ENCODE measurements around the gene POLR2M.

The POLR2M gene

GRCh38 chr15:57684491-57685151, 21.9 kb upstream of the POLR2M start (continued):
- no peak for TF ChIP-seq ZNF394 (tag by site-specific recombination; IDR thresholded peaks at IDR 0.05; ENCODE audit: borderline replicate concordance)
- no peak for TF ChIP-seq ZBTB48 (tag by site-specific recombination; IDR thresholded peaks at IDR 0.05)
- TF ChIP-seq ZBTB17 (tag by site-specific recombination; IDR thresholded peaks at IDR 0.05), result no peak
- TF ChIP-seq ZNF324 (tag by site-specific recombination; IDR thresholded peaks at IDR 0.05), result no peak
- no peak for TF ChIP-seq PRDM10 (tag by site-specific recombination; IDR thresholded peaks at IDR 0.05)
- no peak for TF ChIP-seq GLI2 (tag by site-specific recombination; IDR thresholded peaks at IDR 0.05; ENCODE audit: borderline replicate concordance, low read depth)

GRCh38 chr15:57685306-57686095, 21.0 kb upstream of the POLR2M start:
- CTCF ChIA-PET, result no interaction called here
- POLR2A ChIA-PET, result no interaction called here
- H3K27ac ChIP-seq (ENCODE audit: extremely low read depth, low read depth, low read length), result 0 out of 2 replicates have a peak overlapping the region, but pooled peaks have one; percentile 46
- H3K4me1 ChIP-seq (ENCODE audit: control insufficient read depth, insufficient read depth, low read length), result peaks cover 13% of the 10 kb centered on the region
- H3K9me3 ChIP-seq (ENCODE audit: control insufficient read depth, insufficient read depth, low read depth, low read length), result no peaks in the 10 kb centered on the region
- no peaks in the 10 kb centered on the region for H3K36me3 ChIP-seq (ENCODE audit: control insufficient read depth in 2 of 2, insufficient read depth in 1 of 2, low read length in 2 of 2)
- no peak overlapping the region for H3K4me3 ChIP-seq (ENCODE audit: low read depth, low read length)
- TF ChIP-seq ZFP41 (tag by site-specific recombination; IDR thresholded peaks at IDR 0.05; ENCODE audit: borderline replicate concordance) (no peak), SP7 (tag by site-specific recombination; IDR thresholded peaks at IDR 0.05) (peak; percentile 38; the same call in 1 of the 2 replicates), ZBTB21 (tag by site-specific recombination; IDR thresholded peaks at IDR 0.05) (0 out of 2 replicates have a peak, but pooled peaks have one; percentile 20), ZBTB6 (tag by site-specific recombination; IDR thresholded peaks at IDR 0.05) (no peak), ZBTB1 (tag by site-specific recombination; IDR thresholded peaks at IDR 0.05) (no peak), ZNF132 (tag by site-specific recombination; IDR thresholded peaks at IDR 0.05; ENCODE audit: borderline replicate concordance) (no peak), ZNF292 (tag by site-specific recombination; IDR thresholded peaks at IDR 0.05; ENCODE audit: borderline replicate concordance, low read depth) (no peak), GLIS1 (tag by site-specific recombination; IDR thresholded peaks at IDR 0.05) (peak; percentile 68), PATZ1 (tag by site-specific recombination; IDR thresholded peaks at IDR 0.05) (peak; percentile 18; the same call in 1 of the 2 replicates), GFI1B (tag by site-specific recombination; IDR thresholded peaks at IDR 0.05) (peak; percentile 19; the same call in 1 of the 2 replicates), ZFHX2 (tag by site-specific recombination; conservative IDR thresholded peaks at IDR 0.05) (peak; percentile 51), ZNF341 (tag by site-specific recombination; IDR thresholded peaks at IDR 0.05; ENCODE audit: low read depth) (no peak), ZBTB8A (tag by site-specific recombination; IDR thresholded peaks at IDR 0.05) (no peak), ZNF280C (tag by site-specific recombination; IDR thresholded peaks at IDR 0.05) (no peak), ATF2 (tag by site-specific recombination; IDR thresholded peaks at IDR 0.05; ENCODE audit: low read depth) (peak; percentile 40; the same call in 1 of the 2 replicates)

All from HEK293 (cell line).